ENCODE measurements around the gene CDH18.

DNA sequence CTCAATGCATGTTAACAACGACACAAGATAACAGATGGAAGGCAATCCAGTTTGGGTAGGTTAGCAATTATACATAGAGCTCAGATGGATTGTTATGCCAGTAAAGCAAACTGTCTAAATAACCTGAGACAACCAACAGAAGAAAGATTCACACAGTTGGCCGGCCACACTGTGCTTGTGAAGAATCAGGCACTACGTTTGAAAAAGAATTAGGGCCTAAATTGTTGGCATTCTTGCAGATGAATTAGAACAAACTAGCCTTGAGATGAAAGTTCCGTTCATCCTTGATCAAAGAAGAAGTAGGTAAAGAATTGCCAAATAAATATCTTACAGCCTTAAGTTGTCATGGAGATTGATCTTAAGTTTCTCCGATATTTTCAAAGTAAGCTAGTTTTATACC is 210.6 kb downstream of the CDH18 start:
- TF ChIP-seq, protein P1, sequence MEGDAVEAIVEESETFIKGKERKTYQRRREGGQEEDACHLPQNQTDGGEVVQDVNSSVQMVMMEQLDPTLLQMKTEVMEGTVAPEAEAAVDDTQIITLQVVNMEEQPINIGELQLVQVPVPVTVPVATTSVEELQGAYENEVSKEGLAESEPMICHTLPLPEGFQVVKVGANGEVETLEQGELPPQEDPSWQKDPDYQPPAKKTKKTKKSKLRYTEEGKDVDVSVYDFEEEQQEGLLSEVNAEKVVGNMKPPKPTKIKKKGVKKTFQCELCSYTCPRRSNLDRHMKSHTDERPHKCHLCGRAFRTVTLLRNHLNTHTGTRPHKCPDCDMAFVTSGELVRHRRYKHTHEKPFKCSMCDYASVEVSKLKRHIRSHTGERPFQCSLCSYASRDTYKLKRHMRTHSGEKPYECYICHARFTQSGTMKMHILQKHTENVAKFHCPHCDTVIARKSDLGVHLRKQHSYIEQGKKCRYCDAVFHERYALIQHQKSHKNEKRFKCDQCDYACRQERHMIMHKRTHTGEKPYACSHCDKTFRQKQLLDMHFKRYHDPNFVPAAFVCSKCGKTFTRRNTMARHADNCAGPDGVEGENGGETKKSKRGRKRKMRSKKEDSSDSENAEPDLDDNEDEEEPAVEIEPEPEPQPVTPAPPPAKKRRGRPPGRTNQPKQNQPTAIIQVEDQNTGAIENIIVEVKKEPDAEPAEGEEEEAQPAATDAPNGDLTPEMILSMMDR (conservative IDR thresholded peaks at IDR 0.05; ENCODE audit: low read depth, low read length), result no peak
- TF ChIP-seq POLR2A (IDR thresholded peaks at IDR 0.05; ENCODE audit: low read depth, low read length) (no peak), RAD21 (IDR thresholded peaks at IDR 0.05; ENCODE audit: low read length) (no peak)
- TF ChIP-seq, protein P2, sequence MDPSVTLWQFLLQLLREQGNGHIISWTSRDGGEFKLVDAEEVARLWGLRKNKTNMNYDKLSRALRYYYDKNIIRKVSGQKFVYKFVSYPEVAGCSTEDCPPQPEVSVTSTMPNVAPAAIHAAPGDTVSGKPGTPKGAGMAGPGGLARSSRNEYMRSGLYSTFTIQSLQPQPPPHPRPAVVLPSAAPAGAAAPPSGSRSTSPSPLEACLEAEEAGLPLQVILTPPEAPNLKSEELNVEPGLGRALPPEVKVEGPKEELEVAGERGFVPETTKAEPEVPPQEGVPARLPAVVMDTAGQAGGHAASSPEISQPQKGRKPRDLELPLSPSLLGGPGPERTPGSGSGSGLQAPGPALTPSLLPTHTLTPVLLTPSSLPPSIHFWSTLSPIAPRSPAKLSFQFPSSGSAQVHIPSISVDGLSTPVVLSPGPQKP (IDR thresholded peaks at IDR 0.05; ENCODE audit: borderline replicate concordance, low read depth, low read length), result no peak
